AG04450 (cell line): ENCODE data around the gene BAHD1. TPM values are rescaled to one million over a fixed set of nuclear protein-coding genes. Genes with fewer than 3 reads are reported as not detected.

Source experiments
- CTCF ChIA-PET: fragments of 300-600, 350-600 bp; formaldehyde crosslinking; extraction: SDS; loops from one replicate; lab custom pipeline; 2022; ENCODE audit warnings: antibody characterized with exemption, inconsistent platforms; lab: Charles Lee
- POLR2A ChIA-PET: fragments of 350-600 bp; formaldehyde crosslinking; extraction: SDS; loops from one replicate; lab custom pipeline; 2021; ENCODE audit warnings: antibody characterized with exemption, inconsistent platforms; lab: Yijun Ruan, JAX
- DNase-seq: peaks from one replicate; pipeline ENCODE4 v3.0.0-alpha.2; 2011; ENCODE audit warnings: low read depth, low spot score
- H3K27ac ChIP-seq: one replicate; pipeline ENCODE4 v1.5.1; 2012; ENCODE audit warnings: low read depth, low read length, control low read depth
- H3K27me3 ChIP-seq: one replicate; pipeline ENCODE4 v1.6.0; 2012; ENCODE audit warnings: low read length; ENCODE audit not compliant: control insufficient read depth, insufficient read depth
- H3K4me3 ChIP-seq: 2 replicates; pipeline ENCODE4 v1.5.1; 2011; ENCODE audit warnings: mild to moderate bottlenecking, low read depth, low read length, control low read depth
- H3K9me3 ChIP-seq: 2 replicates; pipeline ENCODE4 v1.5.1; 2012; ENCODE audit warnings: low read length; ENCODE audit not compliant: control insufficient read depth, insufficient read depth
- polyA plus RNA-seq: library from polyadenylated mRNA; depleted of rRNA; stranded (reverse); fragments of >200 nt; gene quantifications from 2 replicates; pipeline ENCODE4 v1.2.3, GENCODE V29; 2011
- TF ChIP-seq, protein P1 (sequence below): IDR thresholded peaks from 2 replicates; pipeline ENCODE4 v1.5.1; 2011; ENCODE audit warnings: low read depth, low read length, control low read depth, inconsistent platforms

The BAHD1 gene
- polyA plus RNA-seq, 1 experiment = 2.8 TPM

DNA sequence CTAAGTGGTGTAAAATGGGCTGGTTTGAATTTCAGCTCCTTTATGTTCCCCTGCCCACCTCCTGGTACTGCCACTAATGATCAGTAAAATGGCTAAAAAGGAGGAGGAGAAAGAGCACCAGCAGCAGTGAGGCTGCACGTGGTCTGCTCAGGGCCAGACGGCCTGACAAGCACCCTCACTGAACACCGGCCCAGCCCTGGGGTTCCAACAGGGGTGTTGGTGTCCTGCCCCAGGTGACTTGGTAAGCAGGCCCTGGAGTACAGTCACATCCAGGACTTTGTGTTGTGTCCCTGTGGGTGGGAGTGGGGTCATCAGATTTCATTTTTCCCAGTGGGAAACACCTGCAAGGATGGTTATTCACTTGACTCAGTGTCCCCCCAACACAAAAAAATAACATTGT lies 5.4 kb downstream of the BAHD1 start:
- no peaks in the 10 kb centered on the region for H3K9me3 ChIP-seq
- ChIA-PET POLR2A (interaction anchor here (0.8 kb wide), 1 partner anchor 9 kb away, joined by 3 read pairs; no protein-coding TSS in a partner anchor), CTCF (interaction anchor here (1.0 kb wide), 1 partner anchor 61 kb away, joined by 3 read pairs; no protein-coding TSS in a partner anchor)
- TF ChIP-seq, protein P1, sequence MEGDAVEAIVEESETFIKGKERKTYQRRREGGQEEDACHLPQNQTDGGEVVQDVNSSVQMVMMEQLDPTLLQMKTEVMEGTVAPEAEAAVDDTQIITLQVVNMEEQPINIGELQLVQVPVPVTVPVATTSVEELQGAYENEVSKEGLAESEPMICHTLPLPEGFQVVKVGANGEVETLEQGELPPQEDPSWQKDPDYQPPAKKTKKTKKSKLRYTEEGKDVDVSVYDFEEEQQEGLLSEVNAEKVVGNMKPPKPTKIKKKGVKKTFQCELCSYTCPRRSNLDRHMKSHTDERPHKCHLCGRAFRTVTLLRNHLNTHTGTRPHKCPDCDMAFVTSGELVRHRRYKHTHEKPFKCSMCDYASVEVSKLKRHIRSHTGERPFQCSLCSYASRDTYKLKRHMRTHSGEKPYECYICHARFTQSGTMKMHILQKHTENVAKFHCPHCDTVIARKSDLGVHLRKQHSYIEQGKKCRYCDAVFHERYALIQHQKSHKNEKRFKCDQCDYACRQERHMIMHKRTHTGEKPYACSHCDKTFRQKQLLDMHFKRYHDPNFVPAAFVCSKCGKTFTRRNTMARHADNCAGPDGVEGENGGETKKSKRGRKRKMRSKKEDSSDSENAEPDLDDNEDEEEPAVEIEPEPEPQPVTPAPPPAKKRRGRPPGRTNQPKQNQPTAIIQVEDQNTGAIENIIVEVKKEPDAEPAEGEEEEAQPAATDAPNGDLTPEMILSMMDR = no peak
- H3K27me3 ChIP-seq = no peaks in the 10 kb centered on the region
- H3K27ac ChIP-seq = peak overlapping the region; percentile 71
- DNase-seq = no peak
- no peak overlapping the region for H3K4me3 ChIP-seq

DNA sequence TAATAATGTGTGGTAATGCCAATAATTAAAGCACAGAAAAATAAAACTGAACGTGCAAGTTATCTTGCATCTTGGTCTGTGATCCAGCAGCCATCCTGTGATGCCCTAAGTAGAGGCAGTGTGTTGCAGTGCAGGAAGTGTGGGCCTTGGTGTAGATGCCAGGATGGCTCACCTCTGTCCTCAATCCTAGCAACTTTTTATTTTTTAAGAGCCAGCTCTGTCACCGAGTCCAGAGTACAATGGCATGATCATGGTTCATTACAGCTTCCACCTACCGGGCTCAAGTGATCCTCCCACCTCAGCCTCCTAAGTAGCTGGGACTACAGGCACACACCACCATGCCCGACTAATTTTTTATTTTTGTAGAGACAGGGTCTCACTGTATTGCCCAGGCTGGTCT lies 7.6 kb downstream of the BAHD1 start:
- Histone ChIP-seq H3K27me3 (no peaks in the 10 kb centered on the region), H3K4me3 (no peak overlapping the region), H3K9me3 (no peaks in the 10 kb centered on the region), H3K27ac (no peak overlapping the region)
- TF ChIP-seq, protein P1 = no peak
- CTCF ChIA-PET = no interaction called here
- no peak for DNase-seq
- POLR2A ChIA-PET = no interaction called here

DNA sequence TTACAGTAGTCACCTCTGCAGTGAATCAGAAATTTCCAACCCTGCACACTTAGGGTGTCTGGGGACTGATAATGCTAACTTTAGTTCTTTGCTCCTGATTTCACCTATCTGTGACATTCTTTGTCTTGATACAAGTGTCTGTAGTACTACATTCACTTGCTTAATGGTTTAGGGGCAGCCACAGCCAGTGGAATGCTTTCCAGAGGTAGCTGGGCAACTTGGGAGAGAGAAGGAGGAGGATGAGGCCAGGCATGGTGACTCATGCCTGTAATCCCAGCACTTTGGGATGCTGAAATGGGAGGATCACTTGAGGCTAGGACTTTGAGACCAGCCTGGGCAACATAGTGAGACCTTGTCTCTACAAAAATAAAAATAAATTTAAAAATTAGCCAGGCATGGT lies 8.5 kb downstream of the BAHD1 start:
- no peak for DNase-seq
- TF ChIP-seq, protein P1 = no peak
- ChIA-PET CTCF (interaction anchor here (0.8 to 1.0 kb wide), 2 partner anchors 19 to 58 kb away, joined by 3 to 4 read pairs; no protein-coding TSS in a partner anchor), POLR2A (no interaction called here)
- Histone ChIP-seq H3K27me3 (no peaks in the 10 kb centered on the region), H3K4me3 (no peak overlapping the region), H3K9me3 (no peaks in the 10 kb centered on the region), H3K27ac (no peak overlapping the region)

DNA sequence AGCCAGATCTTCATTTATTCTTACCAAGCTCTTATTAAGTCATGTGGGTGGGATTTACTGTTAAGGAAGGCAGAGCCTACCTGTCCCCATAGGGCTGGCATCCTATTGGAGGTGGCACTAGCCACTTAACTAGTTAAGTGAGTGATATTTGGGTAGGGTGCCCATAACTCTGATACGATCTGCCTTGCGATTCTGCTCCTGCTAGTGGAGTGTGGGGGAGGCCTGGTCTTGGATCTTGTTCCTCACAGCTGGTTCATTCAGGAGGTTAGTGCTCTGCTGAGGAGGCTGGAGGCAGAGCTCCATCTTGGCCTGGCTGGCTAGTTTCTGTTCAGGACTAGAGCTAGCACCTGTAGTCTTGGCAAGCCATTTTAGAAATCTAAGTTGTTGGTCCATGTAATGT lies 9.3 kb downstream of the BAHD1 start:
- no peak for DNase-seq
- POLR2A ChIA-PET = no interaction called here
- TF ChIP-seq, protein P1 = no peak
- H3K27ac ChIP-seq = no peak overlapping the region
- no peaks in the 10 kb centered on the region for H3K9me3 ChIP-seq
- H3K4me3 ChIP-seq = no peak overlapping the region
- no peaks in the 10 kb centered on the region for H3K27me3 ChIP-seq
- CTCF ChIA-PET = interaction anchor here (0.8 to 1.2 kb wide), 3 partner anchors 20 to 106 kb away, joined by 3 to 5 read pairs (median 4); no protein-coding TSS in a partner anchor

DNA sequence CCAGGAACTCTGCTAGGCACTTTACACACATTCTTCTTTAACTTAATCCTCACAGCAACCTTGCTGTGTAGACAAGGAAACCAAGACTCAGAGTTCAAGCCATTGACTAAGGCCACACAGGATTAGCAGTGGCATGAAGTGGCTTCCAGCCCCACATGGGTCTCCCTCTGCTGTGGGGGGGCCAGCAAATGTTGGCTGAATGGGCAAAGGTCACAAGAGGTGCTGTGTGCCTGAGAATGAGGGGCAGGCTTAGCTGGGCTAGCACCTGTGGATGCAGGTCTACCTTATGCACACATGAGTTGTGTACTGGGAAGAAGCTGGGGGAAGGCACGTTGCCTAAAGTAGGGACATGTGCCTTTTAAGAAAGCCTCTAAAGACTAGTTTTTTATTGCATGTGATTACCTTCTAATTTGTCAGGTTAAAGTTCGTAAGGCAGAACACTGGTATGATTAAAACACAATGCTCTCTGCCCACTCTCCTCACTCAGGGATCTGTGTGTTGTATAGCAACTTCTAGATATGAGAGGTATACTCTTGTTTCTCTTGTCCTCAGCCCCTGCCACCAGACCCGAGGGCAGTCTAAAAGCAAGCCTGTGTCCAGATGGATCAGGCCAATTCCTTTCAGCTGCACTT lies 10.9 kb downstream of the BAHD1 start:
- POLR2A ChIA-PET = no interaction called here

More for the DNA sequence above, 10.9 kb downstream of the BAHD1 start:
- Histone ChIP-seq H3K27me3 (no peaks in the 10 kb centered on the region), H3K27ac (no peak overlapping the region), H3K4me3 (no peak overlapping the region), H3K9me3 (no peaks in the 10 kb centered on the region)
- TF ChIP-seq, protein P1 = no peak
- CTCF ChIA-PET = interaction anchor here (0.6 to 1.5 kb wide), 3 partner anchors 56 to 740 kb away, joined by 4 to 5 read pairs (median 5); no protein-coding TSS in a partner anchor
- no peak for DNase-seq
